ENCODE results near the gene LYPLA2. TPM values are rescaled to one million over a fixed set of nuclear protein-coding genes. Genes with fewer than 3 reads are reported as not detected.

The LYPLA2 gene
- polyA plus RNA-seq (ENCODE audit: insufficient read length in 12 of 12) = 10 to 100 TPM in 11 of 12 donors, not detected in 1; 24.0 to 61.1 (median 28.7) TPM
- long read RNA-seq, donor 1, transcript LYPLA2-205 (10 exons, 1,810 nt) = major isoform, 34 of 135 reads
- long read RNA-seq, donor 1, partial matches to known transcripts = 75 of 135 reads
- long read RNA-seq, donor 1, other reads (novel, unspliced or antisense) = 25 of 135 reads
- long read RNA-seq, donor 2, transcript LYPLA2-205 (10 exons, 1,810 nt) = major isoform, 16 of 18 reads
- long read RNA-seq, donor 2, partial matches to known transcripts = 0 of 18 reads
- long read RNA-seq, donor 2, other reads (novel, unspliced or antisense) = 0 of 18 reads
- long read RNA-seq, donor 3, transcript LYPLA2-205 (10 exons, 1,810 nt) = major isoform, 8 of 8 reads
- long read RNA-seq, donor 3, partial matches to known transcripts = 0 of 8 reads
- long read RNA-seq, donor 3, other reads (novel, unspliced or antisense) = 0 of 8 reads
- long read RNA-seq, donor 4, transcript LYPLA2-205 (10 exons, 1,810 nt) = major isoform, 6 of 6 reads
- long read RNA-seq, donor 4, partial matches to known transcripts = 0 of 6 reads
- long read RNA-seq, donor 4, other reads (novel, unspliced or antisense) = 0 of 6 reads
- long read RNA-seq, donor 5, transcript LYPLA2-205 (10 exons, 1,810 nt) = major isoform, 33 of 34 reads
- long read RNA-seq, donor 5, partial matches to known transcripts = 0 of 34 reads
- long read RNA-seq, donor 5, other reads (novel, unspliced or antisense) = 0 of 34 reads
- long read RNA-seq, donor 6, transcript LYPLA2-205 (10 exons, 1,810 nt) = major isoform, 11 of 11 reads
- long read RNA-seq, donor 6, partial matches to known transcripts = 0 of 11 reads
- long read RNA-seq, donor 6, other reads (novel, unspliced or antisense) = 0 of 11 reads
- long read RNA-seq, donor 7, transcript LYPLA2-205 (10 exons, 1,810 nt) = major isoform, 13 of 15 reads
- long read RNA-seq, donor 7, partial matches to known transcripts = 0 of 15 reads
- long read RNA-seq, donor 7, other reads (novel, unspliced or antisense) = 0 of 15 reads
- long read RNA-seq, donor 8, transcript LYPLA2-205 (10 exons, 1,810 nt) = major isoform, 19 of 19 reads
- long read RNA-seq, donor 8, partial matches to known transcripts = 0 of 19 reads
- long read RNA-seq, donor 8, other reads (novel, unspliced or antisense) = 0 of 19 reads
- long read RNA-seq, donor 9, transcript LYPLA2-205 (10 exons, 1,810 nt) = major isoform, 7 of 7 reads
- long read RNA-seq, donor 9, partial matches to known transcripts = 0 of 7 reads
- long read RNA-seq, donor 9, other reads (novel, unspliced or antisense) = 0 of 7 reads
- long read RNA-seq, donor 10, transcript LYPLA2-205 (10 exons, 1,810 nt) = major isoform, 12 of 13 reads
- long read RNA-seq, donor 10, partial matches to known transcripts = 0 of 13 reads
- long read RNA-seq, donor 10, other reads (novel, unspliced or antisense) = 0 of 13 reads
- long read RNA-seq, donor 11, transcript LYPLA2-205 (10 exons, 1,810 nt) = major isoform, 16 of 16 reads
- long read RNA-seq, donor 11, partial matches to known transcripts = 0 of 16 reads
- long read RNA-seq, donor 11, other reads (novel, unspliced or antisense) = 0 of 16 reads

DNA sequence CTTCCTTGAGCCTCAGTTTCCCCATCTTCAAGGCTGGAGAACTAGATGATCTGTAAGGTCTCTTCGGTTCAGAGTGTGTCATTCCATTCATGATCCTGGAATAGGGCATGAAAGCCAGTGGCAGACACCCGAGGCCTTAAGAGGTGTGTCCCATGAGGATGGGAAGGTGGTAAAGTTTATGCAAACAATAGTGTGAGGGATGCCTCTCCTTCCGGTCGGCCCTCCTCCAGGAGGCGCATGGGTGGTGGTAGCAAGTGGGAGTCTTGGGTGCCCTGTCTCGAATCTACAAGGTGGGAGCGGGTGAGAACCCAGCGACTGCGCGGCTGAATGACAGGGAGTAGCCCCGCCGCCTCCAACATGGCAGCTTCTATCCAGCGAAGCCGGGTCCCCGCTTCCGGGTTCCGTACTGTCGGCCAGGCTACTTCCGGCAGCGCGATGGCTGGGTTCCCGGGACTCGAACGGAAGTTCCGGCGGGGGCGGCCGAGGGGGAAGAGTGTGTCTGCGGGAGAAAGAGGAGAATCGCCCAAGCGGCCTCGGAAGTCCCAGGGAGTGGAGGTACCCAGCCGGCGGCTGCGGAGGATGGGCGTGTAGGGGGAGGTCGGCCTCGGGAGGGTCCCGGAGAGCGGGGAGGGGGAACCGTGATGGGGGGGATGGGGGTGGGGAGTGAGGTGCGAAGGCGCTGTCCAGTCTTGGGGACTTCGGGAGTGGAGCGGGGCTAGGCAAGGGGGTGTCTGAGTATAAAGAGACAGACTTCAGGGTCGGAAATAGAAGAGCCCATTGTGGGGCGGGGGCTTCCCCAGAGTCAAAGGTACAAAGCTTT lies at the start of gene LYPLA2:
Gene LYPLA2 (plus strand): TSS at position 450 of the 820 bp plus-strand sequence. CDS start 1,538 bp downstream, outside the sequence.
- DNase-seq = peak; percentile 95

DNA sequence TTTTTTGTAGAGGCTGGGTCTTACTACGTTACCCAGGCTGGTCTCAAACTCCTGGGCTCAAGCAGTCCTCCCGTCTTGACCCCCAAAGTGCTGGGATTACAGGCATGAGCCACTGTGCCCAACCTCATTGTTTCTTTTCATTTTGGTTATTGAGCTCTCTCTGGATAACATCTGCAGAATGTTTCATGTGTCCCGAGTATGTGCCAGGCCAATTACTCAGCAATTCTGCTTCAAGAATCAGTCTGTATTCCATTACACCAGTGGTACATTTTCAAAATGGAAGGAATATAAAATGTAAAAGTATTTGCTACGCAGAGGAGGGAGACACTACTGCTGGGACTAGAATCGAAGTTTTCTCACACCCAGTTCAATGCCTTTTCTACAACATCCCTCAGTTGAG lies 49.3 kb upstream of the LYPLA2 start:
- no peak for DNase-seq

DNA sequence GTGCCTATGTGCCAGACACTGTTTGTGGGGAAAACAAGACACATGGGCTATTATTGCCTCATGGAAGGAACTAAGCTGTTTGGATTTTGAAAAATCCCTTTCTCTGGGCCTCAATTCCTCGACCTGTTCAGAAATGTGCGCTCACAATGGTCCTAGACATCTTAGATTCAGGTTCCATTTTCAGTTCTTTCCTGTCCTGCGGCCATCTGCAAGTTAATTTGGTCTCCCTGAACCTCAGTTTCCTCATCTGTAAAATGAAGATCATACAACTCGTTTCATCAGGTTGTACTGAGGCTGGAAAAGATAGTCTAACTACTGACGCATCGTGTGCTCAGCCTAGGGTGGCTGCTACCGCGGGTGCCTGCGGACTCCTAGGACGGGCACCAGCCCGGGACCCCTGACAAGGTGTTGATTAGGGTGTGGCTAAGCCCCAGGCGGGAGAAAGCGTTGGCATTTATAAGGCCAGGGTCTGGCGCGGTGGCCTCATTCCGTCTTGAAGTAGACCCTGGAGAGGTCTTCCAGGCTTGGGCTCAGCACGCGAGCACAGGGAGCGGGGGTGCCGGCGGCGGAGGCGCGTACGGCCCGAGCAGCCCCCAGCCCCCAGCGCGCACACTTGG lies 48.2 kb upstream of the LYPLA2 start:
- DNase-seq = peak; percentile 24

DNA sequence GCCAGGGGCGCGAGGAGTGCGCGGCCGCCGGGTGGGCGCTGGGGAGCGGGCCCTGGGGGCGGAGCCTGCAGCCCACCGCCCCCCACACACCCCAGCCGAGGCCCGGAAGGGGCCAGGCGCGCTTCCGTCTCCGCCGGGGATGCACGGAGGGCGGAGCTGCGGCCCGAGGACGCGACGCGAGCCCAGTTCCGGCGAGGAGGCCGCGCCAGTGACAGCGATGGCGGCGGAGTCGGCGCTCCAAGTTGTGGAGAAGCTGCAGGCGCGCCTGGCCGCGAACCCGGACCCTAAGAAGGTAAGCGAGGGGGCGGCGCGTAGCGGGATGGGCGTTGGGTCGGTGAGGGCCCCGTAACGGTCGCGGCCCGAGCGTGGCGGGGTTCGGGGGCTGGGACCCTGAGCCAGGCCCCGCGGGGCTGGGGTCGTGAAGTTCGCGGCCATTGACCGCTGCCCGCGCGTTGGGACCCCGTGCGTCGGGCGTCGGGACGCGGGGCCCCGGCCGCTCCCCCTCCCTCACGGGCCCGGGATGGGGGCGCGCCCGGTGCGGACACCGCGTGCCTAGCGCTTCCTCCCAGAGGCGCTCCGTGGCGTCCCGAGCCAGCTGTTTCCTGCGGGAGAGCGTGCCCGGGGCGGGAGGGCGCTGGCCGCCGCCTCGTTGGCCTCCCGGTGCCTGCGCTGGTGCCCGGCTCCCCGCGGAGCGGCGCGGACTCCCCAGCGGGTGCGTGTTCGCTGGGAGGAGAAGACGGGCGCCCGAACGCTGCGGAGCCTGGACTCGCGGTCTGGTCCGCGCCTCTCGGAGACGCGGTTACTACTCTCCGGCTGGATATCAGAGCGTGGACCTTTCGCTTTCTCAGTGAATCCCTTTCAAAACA lies 47.4 kb upstream of the LYPLA2 start, which contains the start of gene ELOA:
Gene ELOA (plus strand): TSS at position 185 of the 866 bp plus-strand sequence. CDS start 33 bp downstream, at position 218.
- peak; percentile 77 for DNase-seq

DNA sequence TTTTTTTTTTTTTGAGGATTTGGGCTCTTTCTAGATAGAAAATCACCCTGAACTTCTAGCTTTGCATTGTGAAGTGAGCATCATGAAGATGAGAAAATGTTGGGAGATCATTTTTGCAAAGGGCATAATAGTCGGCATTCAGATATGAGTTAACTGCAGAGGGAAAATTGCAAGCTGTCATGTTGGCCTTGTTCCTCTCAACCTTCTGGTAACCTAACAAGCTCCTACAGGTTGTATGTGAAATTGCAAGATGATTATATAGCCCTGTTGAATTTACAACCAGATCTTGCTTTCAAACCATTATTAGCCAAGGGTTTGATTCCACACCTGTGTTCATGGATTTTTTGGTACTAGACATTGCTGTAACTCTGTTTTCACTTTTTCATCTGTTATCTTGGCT lies 45.4 kb upstream of the LYPLA2 start:
- DNase-seq = no peak

DNA sequence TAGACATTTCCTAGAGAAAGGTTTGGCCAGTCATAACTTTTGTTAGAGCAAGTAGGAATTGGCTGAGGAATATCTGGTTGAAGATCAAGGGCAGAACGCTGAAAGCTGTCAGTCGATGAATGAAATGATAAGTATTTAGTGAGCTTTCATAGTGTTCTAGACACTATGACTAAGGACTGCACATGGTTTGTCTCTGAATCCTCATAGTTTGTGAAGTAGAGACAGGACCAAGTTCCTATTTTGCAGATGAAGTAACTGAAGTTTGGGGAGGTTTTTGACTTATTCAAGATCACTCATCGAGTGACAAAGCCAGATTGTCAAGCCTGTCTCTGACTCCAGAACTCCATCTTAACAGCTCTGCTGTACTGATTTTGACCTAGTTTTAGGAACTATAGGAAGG lies 42.9 kb upstream of the LYPLA2 start:
- no peak for DNase-seq

DNA sequence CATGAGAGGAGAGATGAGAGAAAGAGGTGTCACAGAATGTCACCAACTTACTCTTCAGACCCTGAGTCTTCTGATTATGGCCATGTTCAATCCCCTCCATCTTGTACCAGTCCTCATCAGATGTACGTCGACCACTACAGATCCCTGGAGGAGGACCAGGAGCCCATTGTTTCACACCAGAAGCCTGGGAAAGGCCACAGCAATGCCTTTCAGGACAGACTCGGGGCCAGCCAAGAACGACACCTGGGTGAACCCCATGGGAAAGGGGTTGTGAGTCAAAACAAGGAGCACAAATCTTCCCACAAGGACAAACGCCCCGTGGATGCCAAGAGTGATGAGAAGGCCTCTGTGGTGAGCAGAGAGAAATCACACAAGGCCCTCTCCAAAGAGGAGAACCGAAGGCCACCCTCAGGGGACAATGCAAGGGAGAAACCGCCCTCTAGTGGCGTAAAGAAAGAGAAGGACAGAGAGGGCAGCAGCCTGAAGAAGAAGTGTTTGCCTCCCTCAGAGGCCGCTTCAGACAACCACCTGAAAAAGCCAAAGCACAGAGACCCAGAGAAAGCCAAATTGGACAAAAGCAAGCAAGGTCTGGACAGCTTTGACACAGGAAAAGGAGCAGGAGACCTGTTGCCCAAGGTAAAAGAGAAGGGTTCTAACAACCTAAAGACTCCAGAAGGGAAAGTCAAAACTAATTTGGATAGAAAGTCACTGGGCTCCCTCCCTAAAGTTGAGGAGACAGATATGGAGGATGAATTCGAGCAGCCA lies 39.7 kb upstream of the LYPLA2 start:
- DNase-seq = no peak

DNA sequence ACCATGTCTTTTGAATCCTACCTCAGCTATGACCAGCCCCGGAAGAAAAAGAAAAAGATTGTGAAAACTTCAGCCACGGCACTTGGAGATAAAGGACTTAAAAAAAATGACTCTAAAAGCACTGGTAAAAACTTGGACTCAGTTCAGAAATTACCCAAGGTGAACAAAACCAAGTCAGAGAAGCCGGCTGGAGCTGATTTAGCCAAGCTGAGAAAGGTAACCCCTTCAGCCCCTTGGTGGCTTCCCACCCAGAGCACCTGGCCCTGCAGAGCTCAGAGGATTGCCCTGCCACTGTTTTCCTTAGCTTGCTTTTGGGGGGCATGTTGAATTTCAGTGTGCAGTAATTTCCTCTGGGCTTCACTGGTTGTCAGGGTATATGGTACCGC lies 39.1 kb upstream of the LYPLA2 start:
- no peak for DNase-seq

DNA sequence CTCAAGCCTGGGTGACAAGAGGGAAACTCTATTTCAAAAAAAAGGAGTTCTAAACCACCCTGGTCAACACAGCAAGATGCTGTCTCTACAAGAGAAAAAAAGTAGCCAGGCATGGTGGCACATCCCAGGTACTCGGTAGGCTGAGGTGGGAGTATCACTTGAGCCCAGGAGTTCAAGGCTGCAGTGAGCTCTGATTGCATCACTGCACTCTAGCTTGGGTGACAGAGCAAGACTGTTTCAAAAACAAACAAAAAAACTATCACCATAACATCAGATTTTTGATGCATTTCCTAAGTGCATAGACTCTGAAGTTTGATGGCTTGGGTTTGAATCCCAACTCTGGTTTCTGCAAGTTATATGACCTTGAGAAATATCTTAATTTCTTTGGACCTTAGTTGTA lies 38.0 kb upstream of the LYPLA2 start:
- DNase-seq = no peak

DNA sequence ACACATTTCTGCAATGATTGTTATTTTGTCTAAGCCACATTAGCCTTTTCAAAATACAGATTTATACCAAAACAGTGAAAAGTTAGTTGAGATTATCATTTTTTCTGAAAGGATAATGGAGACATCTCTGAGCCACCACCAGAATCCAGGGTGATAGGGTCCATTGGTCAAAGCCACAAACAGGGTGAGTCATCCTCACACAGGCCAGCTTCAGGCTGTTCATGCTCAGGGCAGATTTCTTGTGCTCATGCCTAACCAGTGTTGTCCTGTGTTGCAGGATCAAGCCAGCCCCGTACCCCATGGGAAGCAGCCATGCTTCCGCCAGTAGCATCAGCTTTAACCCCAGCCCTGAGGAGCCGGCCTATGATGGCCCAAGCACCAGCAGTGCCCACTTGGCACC lies 34.3 kb upstream of the LYPLA2 start:
- no peak for DNase-seq

DNA sequence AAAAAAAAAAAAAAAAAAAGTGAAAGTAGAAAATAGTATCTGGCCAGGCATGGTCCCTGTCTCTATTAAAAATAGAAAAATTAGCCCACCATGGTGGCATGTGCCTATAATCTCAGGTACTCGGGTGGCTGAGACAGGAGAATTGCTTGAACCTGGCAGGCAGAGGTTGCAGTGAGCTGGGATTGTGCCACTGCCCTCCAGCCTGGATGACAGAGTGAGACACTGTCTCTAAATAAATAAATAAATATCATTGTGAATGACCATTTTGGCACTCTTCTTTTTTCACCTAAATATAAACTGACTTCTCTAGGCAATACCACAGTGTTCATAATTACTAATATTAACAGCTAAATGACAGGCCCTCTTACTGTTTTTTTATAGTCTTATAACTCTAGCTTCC lies 33.1 kb upstream of the LYPLA2 start:
- DNase-seq = no peak

DNA sequence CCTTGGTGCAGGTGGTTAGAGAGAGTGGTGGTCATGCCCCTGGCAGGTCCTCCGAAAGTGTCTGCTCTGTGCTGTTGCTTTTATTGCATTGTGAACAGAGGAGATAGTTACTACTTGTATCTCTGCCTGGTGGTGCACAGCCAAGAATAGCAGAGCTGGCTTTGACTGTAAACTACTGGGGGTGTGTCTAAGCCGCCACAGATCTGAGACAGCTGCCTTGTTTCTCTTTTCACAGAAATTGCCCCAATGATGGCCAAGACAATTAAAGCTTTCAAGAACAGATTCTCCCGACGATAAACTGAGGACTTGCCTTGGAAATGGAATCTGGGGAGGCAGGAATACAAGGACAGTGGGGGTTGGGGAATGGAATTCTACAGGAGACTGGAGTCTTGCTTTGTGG lies 31.7 kb upstream of the LYPLA2 start:
- no peak for DNase-seq

DNA sequence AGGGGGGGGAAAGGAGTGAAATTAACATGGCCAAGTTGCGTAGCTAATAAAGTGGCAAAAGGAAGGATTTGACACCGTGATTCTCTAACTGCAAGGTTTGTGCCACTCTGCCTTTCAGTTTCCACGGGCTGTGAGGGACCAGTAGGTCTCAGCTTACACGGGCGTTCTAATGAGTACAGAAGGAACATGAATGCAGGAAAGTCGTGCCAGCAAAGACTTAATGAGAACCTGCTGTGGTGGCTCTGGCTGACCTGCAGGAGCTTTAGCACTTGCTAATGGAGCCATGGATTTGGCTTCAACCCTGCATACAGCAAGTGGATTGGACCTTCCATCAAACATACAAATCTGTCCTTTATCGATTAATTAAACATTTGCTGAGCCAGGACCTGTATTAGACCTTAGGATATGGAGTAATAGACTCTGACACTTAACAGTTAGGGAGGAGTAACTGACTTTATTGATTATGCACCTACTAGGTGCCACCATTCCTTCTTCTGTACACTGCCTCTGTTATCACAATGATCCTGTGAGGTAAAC lies 27.8 kb upstream of the LYPLA2 start:
- no peak for DNase-seq

DNA sequence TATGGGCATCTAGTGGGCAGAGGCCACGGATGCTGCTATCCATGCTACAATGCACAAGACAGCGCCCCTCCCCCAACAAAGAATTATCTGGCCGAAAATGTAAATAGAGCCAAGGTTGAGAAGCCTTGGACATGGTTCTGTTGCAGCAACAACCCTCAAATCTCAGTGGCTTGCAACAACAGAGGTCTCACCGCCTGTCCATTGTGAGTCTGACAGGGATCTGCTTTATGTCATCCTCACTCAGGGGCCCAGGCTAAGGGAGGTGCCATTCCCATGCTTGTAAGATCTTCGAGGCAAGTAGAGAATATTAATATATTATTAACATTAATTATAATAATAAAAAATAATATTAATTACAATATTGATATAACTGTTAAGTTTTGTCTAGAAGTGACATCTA lies 22.2 kb upstream of the LYPLA2 start:
- no peak for DNase-seq

DNA sequence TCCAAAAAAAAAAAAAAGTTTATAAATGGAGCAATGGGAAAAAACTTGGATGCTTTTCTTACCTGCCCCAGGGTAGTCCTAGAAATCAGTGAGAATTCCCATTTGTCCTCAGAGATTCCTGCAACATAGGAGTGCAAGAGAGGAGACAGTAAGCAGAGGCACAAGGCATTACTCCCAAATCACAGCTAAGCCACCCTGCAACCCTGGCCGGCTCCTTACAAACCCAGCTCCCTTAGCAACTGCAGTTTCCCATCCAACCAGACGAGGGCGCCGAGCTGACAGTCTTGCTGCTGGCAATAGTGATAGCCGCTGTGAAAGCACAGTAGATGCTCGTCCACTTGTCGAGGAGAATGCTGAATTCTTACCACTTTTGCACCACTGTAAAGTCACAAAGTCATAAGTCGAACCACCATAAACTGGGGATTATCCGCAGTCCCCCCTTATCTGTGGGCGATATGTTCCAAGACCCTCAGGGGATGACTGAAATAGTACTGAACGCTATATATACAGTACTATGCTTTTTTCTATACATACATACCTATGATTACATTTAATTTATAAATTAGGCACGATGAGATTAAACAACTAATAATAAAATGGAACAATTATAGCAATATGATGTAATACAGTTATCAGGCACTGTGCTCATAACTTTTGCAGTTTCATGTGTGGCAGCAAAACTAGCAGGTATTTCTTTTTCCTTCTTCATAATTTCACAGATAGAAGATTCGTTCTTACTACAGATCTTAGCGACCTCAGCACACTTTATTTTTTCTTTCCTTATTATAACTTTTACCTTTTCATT lies 18.7 kb upstream of the LYPLA2 start:
- DNase-seq = peak; percentile 83

DNA sequence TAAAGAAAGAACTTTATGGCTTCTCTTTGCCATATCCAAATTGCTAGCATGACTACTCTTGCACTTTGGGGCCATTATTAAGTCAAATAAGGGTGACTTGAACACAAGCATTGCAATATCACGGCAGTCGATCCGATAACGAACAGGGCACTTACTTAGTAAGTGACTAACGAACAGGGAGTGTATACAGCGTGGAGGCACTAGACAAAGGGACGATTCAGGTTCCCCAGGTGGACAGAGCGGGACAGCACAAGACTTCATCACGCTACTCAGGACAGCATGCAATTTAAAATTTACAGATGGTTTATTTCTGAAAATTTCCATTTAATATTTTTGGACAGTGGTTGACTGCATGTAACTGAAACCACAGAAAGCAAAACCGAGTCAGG lies 18.1 kb upstream of the LYPLA2 start:
- DNase-seq = no peak
